Posterior vena cava (tissue), 2 donors: ENCODE measurements around the gene SYNDIG1. TPM values are rescaled to one million over a fixed set of nuclear protein-coding genes. Genes with fewer than 3 reads are reported as not detected.

Experiments
- DNase-seq: peaks from one replicate; pipeline ENCODE4 v3.0.0-alpha.2; 2020; ENCODE audit warnings: low spot score
- intact Hi-C, 2 donors: fragments of 100-400 bp; cut with DNase I; formaldehyde crosslinking; loops; one replicate each; pipeline versions ENCODE4 v1.14.1 to v1.14.2; 2022 to 2023
- total RNA-seq, 2 donors: library from RNA; stranded (reverse); fragmentation: NEBNext Ultra II Directional; extraction: Animal tissue kit (Norgen Biotek cat#: 25700); gene quantifications; one replicate each; pipeline ENCODE4 v1.2.1, GENCODE V29; 2021
- donor health status: DM: yes; HTN: yes; CAD: no.
- donor health status: DM: yes; HTN: yes; CAD: no.

SYNDIG1 gene
- total RNA-seq, 2 donors from 2014 or later = 11.3 to 22.5 TPM

GRCh38 chr20:24574307-24574706 is 104.9 kb downstream of the SYNDIG1 start:
- peak; percentile 34 for DNase-seq
- intact Hi-C loops = no loop called here

GRCh38 chr20:24574797-24575196 is 105.4 kb downstream of the SYNDIG1 start:
- intact Hi-C loops = no loop called here
- DNase-seq = no peak

GRCh38 chr20:24575811-24576210 is 106.4 kb downstream of the SYNDIG1 start:
- peak; percentile 66 for DNase-seq
- intact Hi-C loops = no loop called here

GRCh38 chr20:24576447-24576846 is 107.0 kb downstream of the SYNDIG1 start:
- intact Hi-C loops = no loop called here
- DNase-seq = peak; percentile 31

- DNase-seq = peak; percentile 69
- intact Hi-C loops = no loop called here
These were observed 108.0 kb downstream of the SYNDIG1 start for GRCh38 chr20:24577271-24577909.

GRCh38 chr20:24578567-24579415 is 109.4 kb downstream of the SYNDIG1 start:
- intact Hi-C loops = no loop called here
- no peak for DNase-seq

GRCh38 chr20:24579475-24579874 is 110.0 kb downstream of the SYNDIG1 start:
- intact Hi-C loops = no loop called here
- no peak for DNase-seq

GRCh38 chr20:24580006-24580405 is 110.6 kb downstream of the SYNDIG1 start:
- DNase-seq = no peak
- intact Hi-C loops = no loop called here

GRCh38 chr20:24580855-24581254 is 111.4 kb downstream of the SYNDIG1 start:
- intact Hi-C loops = no loop called here
- no peak for DNase-seq

- no peak for DNase-seq
- intact Hi-C loops = no loop called here
These were observed 112.2 kb downstream of the SYNDIG1 start for GRCh38 chr20:24581443-24582170.

GRCh38 chr20:24582373-24583168 is 113.1 kb downstream of the SYNDIG1 start:
- intact Hi-C loops = no loop called here

GRCh38 chr20:24583169-24583792 is 113.9 kb downstream of the SYNDIG1 start:
- intact Hi-C loops = no loop called here
- no peak for DNase-seq

More at GRCh38 chr20:24582373-24583168, 113.1 kb downstream of the SYNDIG1 start:
- no peak for DNase-seq

- intact Hi-C loops = no loop called here
- no peak for DNase-seq
These were observed 114.6 kb downstream of the SYNDIG1 start for GRCh38 chr20:24584078-24584477.

GRCh38 chr20:24584538-24585356 is 115.3 kb downstream of the SYNDIG1 start:
- intact Hi-C loops = no loop called here
- DNase-seq = peak; percentile 92

GRCh38 chr20:24585796-24586522 is 116.5 kb downstream of the SYNDIG1 start:
- DNase-seq = no peak
- intact Hi-C loops = no loop called here

- no peak for DNase-seq
These were observed 117.1 kb downstream of the SYNDIG1 start for GRCh38 chr20:24586523-24586840.

GRCh38 chr20:24587384-24588046 is 118.1 kb downstream of the SYNDIG1 start:
- intact Hi-C loops = no loop called here
- DNase-seq = no peak

More at GRCh38 chr20:24586523-24586840, 117.1 kb downstream of the SYNDIG1 start:
- intact Hi-C loops = no loop called here
